Measurements from ENCODE around the gene IDE. TPM values are rescaled to one million over a fixed set of nuclear protein-coding genes. Genes with fewer than 3 reads are reported as not detected.
A peak's percentile ranks its signal among the peaks of the same experiment; 100 is the strongest.

IDE gene
- total RNA-seq, 2 donors from 2014 or later: 23.7 to 38.0 TPM

- no peaks in the 10 kb centered on the region for H3K36me3 ChIP-seq
- H3K9me3 ChIP-seq: no peaks in the 10 kb centered on the region
- H3K4me3 ChIP-seq: no peak overlapping the region
- H3K27me3 ChIP-seq (replicated peaks; ENCODE audit: insufficient read depth): no peaks in the 10 kb centered on the region
- no peak overlapping the region for H3K27ac ChIP-seq
- TF ChIP-seq CTCF (IDR thresholded peaks at IDR 0.05) (no peak), POLR2A (IDR thresholded peaks at IDR 0.05) (no peak), POLR2AphosphoS5 (IDR thresholded peaks at IDR 0.05) (no peak)
- WGBS: 96% methylated on average over 4 of the region's 4 CpGs
- no peak for DNase-seq (ENCODE audit: low spot score)
- intact Hi-C loops (cut with DNase I): loop anchor here (2.0 kb wide), 1 partner anchor 348 kb away; no protein-coding TSS in a partner anchor
- H3K4me1 ChIP-seq (replicated peaks): no peaks in the 10 kb centered on the region
Observed at GRCh38 chr10:92434385-92434784, 139.5 kb downstream of the IDE start.

- intact Hi-C loops (cut with DNase I): no loop called here
- Histone ChIP-seq H3K27ac (no peak overlapping the region), H3K27me3 (replicated peaks; ENCODE audit: insufficient read depth) (no peaks in the 10 kb centered on the region), H3K36me3 (no peaks in the 10 kb centered on the region), H3K4me1 (replicated peaks) (no peaks in the 10 kb centered on the region), H3K4me3 (no peak overlapping the region), H3K9me3 (no peaks in the 10 kb centered on the region)
- no peak for TF ChIP-seq POLR2A (IDR thresholded peaks at IDR 0.05)
- TF ChIP-seq CTCF (IDR thresholded peaks at IDR 0.05): no peak
- TF ChIP-seq POLR2AphosphoS5 (IDR thresholded peaks at IDR 0.05): no peak
- 19% methylated on average over 4 of the region's 4 CpGs for WGBS
- DNase-seq (ENCODE audit: low spot score): no peak
Observed at GRCh38 chr10:92432596-92432995, 141.3 kb downstream of the IDE start.

- DNase-seq (ENCODE audit: low spot score): no peak
- TF ChIP-seq POLR2AphosphoS5 (IDR thresholded peaks at IDR 0.05): no peak
- TF ChIP-seq POLR2A (IDR thresholded peaks at IDR 0.05): no peak
- TF ChIP-seq CTCF (IDR thresholded peaks at IDR 0.05): no peak
- Histone ChIP-seq H3K9me3 (no peaks in the 10 kb centered on the region), H3K27me3 (replicated peaks; ENCODE audit: insufficient read depth) (no peaks in the 10 kb centered on the region), H3K4me1 (replicated peaks) (no peaks in the 10 kb centered on the region), H3K27ac (no peak overlapping the region), H3K36me3 (no peaks in the 10 kb centered on the region), H3K4me3 (no peak overlapping the region)
- intact Hi-C loops (cut with DNase I): no loop called here
- WGBS: 94% methylated on average over 6 of the region's 6 CpGs
Observed at GRCh38 chr10:92430103-92430502, 143.8 kb downstream of the IDE start.

GRCh38 chr10:92421550-92421949, 152.3 kb downstream of the IDE start:
- Histone ChIP-seq H3K4me1 (replicated peaks) (no peaks in the 10 kb centered on the region), H3K4me3 (no peak overlapping the region), H3K27ac (no peak overlapping the region), H3K27me3 (replicated peaks; ENCODE audit: insufficient read depth) (no peaks in the 10 kb centered on the region), H3K9me3 (no peaks in the 10 kb centered on the region), H3K36me3 (no peaks in the 10 kb centered on the region)
- DNase-seq (ENCODE audit: low spot score): no peak
- intact Hi-C loops (cut with DNase I): no loop called here
- TF ChIP-seq POLR2AphosphoS5 (IDR thresholded peaks at IDR 0.05) (no peak), POLR2A (IDR thresholded peaks at IDR 0.05) (no peak), CTCF (IDR thresholded peaks at IDR 0.05) (no peak)

GRCh38 chr10:92420546-92421275, 153.2 kb downstream of the IDE start:
- Histone ChIP-seq H3K36me3 (no peaks in the 10 kb centered on the region), H3K27ac (no peak overlapping the region), H3K27me3 (replicated peaks; ENCODE audit: insufficient read depth) (no peaks in the 10 kb centered on the region), H3K9me3 (no peaks in the 10 kb centered on the region), H3K4me3 (peak overlapping the region; percentile 3 to 4), H3K4me1 (replicated peaks) (no peaks in the 10 kb centered on the region)
- intact Hi-C loops (cut with DNase I): no loop called here
- WGBS: 19% methylated on average over 46 of the region's 46 CpGs
- DNase-seq (ENCODE audit: low spot score): no peak
- TF ChIP-seq POLR2A (IDR thresholded peaks at IDR 0.05) (no peak), CTCF (IDR thresholded peaks at IDR 0.05) (no peak), POLR2AphosphoS5 (IDR thresholded peaks at IDR 0.05) (no peak)

All from prostate gland (tissue), 2 donors.